DOHH2 (cell line): ENCODE measurements around the gene ERVMER34-1.

Source experiments
- H3F3A ChIP-seq: fragments of 200-600 bp; sonication (generic), shearing (Covaris generic); 2 replicates; pipeline ENCODE4 v1.6.0; 2016; ENCODE audit warnings: antibody characterized with exemption, mild to moderate bottlenecking; ENCODE audit not compliant: control insufficient read depth, insufficient read depth
- H3K27ac ChIP-seq: fragments of 200-600 bp; sonication (generic); 2 replicates; pipeline ENCODE4 v1.5.1; 2014; ENCODE audit warnings: low read depth, mild to moderate bottlenecking, low read length, moderate library complexity
- H3K27me3 ChIP-seq: fragments of 200-600 bp; sonication (generic); 2 replicates; pipeline ENCODE4 v1.6.1; 2014; ENCODE audit warnings: mild to moderate bottlenecking, low read length, mixed read lengths; ENCODE audit not compliant: control insufficient read depth
- H3K36me3 ChIP-seq: fragments of 200-600 bp; sonication (generic); 2 replicates; pipeline ENCODE4 v1.6.1; 2014; ENCODE audit warnings: mild to moderate bottlenecking, low read length, moderate library complexity, mixed read lengths; ENCODE audit not compliant: control insufficient read depth
- H3K4me1 ChIP-seq: fragments of 200-600 bp; sonication (generic); 2 replicates; pipeline ENCODE4 v1.6.1; 2014; ENCODE audit warnings: mild to moderate bottlenecking, low read length, mixed read lengths; ENCODE audit not compliant: control insufficient read depth
- H3K4me2 ChIP-seq: fragments of 200-600 bp; sonication (generic); 2 replicates; pipeline ENCODE4 v1.6.0; 2014; ENCODE audit warnings: mild to moderate bottlenecking, low read length, moderate library complexity
- H3K4me3 ChIP-seq: fragments of 200-600 bp; sonication (generic); 2 replicates; pipeline ENCODE4 v1.5.1; 2014; ENCODE audit warnings: mild to moderate bottlenecking, low read length, mixed read lengths
- H3K79me2 ChIP-seq: fragments of 200-600 bp; sonication (generic); 2 replicates; pipeline ENCODE4 v1.6.1; 2014; ENCODE audit warnings: mild to moderate bottlenecking, low read length, mixed read lengths; ENCODE audit not compliant: control insufficient read depth
- H3K9me2 ChIP-seq: fragments of 200-600 bp; sonication (generic); replicated peaks from 2 replicates; pipeline ENCODE4 v1.6.1; 2014; ENCODE audit warnings: mild to moderate bottlenecking, low read length, mixed read lengths; ENCODE audit not compliant: control insufficient read depth
- H3K9me3 ChIP-seq: fragments of 200-600 bp; sonication (generic); 2 replicates; pipeline ENCODE4 v1.6.1; 2014; ENCODE audit warnings: antibody characterized with exemption, low read length, mixed read lengths; ENCODE audit not compliant: control insufficient read depth, insufficient read depth
- H4K20me1 ChIP-seq: fragments of 200-600 bp; sonication (generic); 2 replicates; pipeline ENCODE4 v1.6.0; 2014; ENCODE audit warnings: low read depth, mild to moderate bottlenecking, antibody characterized with exemption, low read length, moderate library complexity; ENCODE audit not compliant: control insufficient read depth, insufficient read depth
- EZH2phosphoT487 ChIP-seq: fragments of 200-600 bp; sonication (generic); IDR thresholded peaks from 2 replicates; pipeline ENCODE4 v1.6.1; 2017; ENCODE audit warnings: borderline replicate concordance, mild to moderate bottlenecking, antibody characterized with exemption, low read length, moderate library complexity, mixed read lengths
- TF ChIP-seq, protein P1 (sequence below): fragments of 200-600 bp; sonication (generic); IDR thresholded peaks from one replicate; pipeline ENCODE4 v1.5.1; 2014; ENCODE audit warnings: antibody characterized with exemption, mild to moderate bottlenecking, low read depth, low read length; ENCODE audit not compliant: poor library complexity, severe bottlenecking

The ERVMER34-1 gene

GRCh38 chr4:52743444-52744019 lies 7.7 kb downstream of the ERVMER34-1 start:
- no peaks in the 10 kb centered on the region for H4K20me1 ChIP-seq
- no peak overlapping the region for H3K4me2 ChIP-seq
- no peaks in the 10 kb centered on the region for H3K36me3 ChIP-seq
- no peaks in the 10 kb centered on the region for H3K9me3 ChIP-seq
- H3K27ac ChIP-seq, result no peak overlapping the region
- H3K79me2 ChIP-seq, result no peaks in the 10 kb centered on the region
- no peak overlapping the region for H3K4me3 ChIP-seq
- H3K9me2 ChIP-seq, result no peaks in the 10 kb centered on the region
- no peaks in the 10 kb centered on the region for H3K27me3 ChIP-seq
- H3K4me1 ChIP-seq, result no peaks in the 10 kb centered on the region
- TF ChIP-seq EZH2phosphoT487, result no peak
- TF ChIP-seq, protein P1, sequence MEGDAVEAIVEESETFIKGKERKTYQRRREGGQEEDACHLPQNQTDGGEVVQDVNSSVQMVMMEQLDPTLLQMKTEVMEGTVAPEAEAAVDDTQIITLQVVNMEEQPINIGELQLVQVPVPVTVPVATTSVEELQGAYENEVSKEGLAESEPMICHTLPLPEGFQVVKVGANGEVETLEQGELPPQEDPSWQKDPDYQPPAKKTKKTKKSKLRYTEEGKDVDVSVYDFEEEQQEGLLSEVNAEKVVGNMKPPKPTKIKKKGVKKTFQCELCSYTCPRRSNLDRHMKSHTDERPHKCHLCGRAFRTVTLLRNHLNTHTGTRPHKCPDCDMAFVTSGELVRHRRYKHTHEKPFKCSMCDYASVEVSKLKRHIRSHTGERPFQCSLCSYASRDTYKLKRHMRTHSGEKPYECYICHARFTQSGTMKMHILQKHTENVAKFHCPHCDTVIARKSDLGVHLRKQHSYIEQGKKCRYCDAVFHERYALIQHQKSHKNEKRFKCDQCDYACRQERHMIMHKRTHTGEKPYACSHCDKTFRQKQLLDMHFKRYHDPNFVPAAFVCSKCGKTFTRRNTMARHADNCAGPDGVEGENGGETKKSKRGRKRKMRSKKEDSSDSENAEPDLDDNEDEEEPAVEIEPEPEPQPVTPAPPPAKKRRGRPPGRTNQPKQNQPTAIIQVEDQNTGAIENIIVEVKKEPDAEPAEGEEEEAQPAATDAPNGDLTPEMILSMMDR, result no peak
- H3F3A ChIP-seq, result no peaks in the 10 kb centered on the region

DNA sequence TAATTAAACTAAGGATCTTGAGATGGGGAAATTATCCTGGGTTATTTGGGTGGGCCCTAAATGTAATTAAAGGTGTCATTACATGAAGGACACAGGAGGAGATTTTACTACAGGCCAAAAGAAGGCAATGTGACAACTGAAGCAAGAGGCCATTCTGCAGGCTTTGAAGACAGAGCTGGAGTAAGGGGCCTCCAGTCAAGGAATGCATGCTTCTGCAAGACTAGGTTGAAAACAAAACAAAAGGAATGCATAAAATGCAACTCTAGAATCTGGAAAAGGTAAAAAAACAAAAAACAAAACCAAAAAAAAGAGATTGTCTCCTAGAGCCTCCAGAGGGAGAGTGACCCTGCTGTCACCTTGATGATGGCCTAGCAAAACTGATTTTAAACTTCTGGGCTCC lies 21.6 kb downstream of the ERVMER34-1 start:
- no peak overlapping the region for H3K4me2 ChIP-seq
- H3F3A ChIP-seq, result no peaks in the 10 kb centered on the region; the same call in 1 of the 2 replicates
- no peaks in the 10 kb centered on the region for H3K27me3 ChIP-seq
- no peaks in the 10 kb centered on the region for H3K9me2 ChIP-seq
- H3K79me2 ChIP-seq, result no peaks in the 10 kb centered on the region
- H3K4me3 ChIP-seq, result no peak overlapping the region
- H3K9me3 ChIP-seq, result no peaks in the 10 kb centered on the region
- no peak overlapping the region for H3K27ac ChIP-seq
- TF ChIP-seq EZH2phosphoT487, result no peak
- TF ChIP-seq, protein P1, result no peak
- no peaks in the 10 kb centered on the region for H3K4me1 ChIP-seq
- no peaks in the 10 kb centered on the region for H4K20me1 ChIP-seq
- H3K36me3 ChIP-seq, result no peaks in the 10 kb centered on the region

- Histone ChIP-seq H3K27ac (no peak overlapping the region), H3K4me3 (no peak overlapping the region), H3K9me2 (no peaks in the 10 kb centered on the region), H4K20me1 (no peaks in the 10 kb centered on the region), H3F3A (peaks cover 2% of the 10 kb centered on the region; the same call in 1 of the 2 replicates), H3K4me1 (no peaks in the 10 kb centered on the region), H3K36me3 (no peaks in the 10 kb centered on the region), H3K79me2 (no peaks in the 10 kb centered on the region), H3K4me2 (no peak overlapping the region), H3K27me3 (no peaks in the 10 kb centered on the region), H3K9me3 (no peaks in the 10 kb centered on the region)
- no peak for TF ChIP-seq EZH2phosphoT487
- TF ChIP-seq, protein P1, result no peak
These were observed 22.5 kb downstream of the ERVMER34-1 start for GRCh38 chr4:52728691-52729240.
